Naive B cell (primary cell): ENCODE results near the gene TMED1. TPM values are rescaled to one million over a fixed set of nuclear protein-coding genes. Genes with fewer than 3 reads are reported as not detected.

Experiments used
- ATAC-seq, 2 donors: fragments of 150-1000 bp; cut with Tn5 transposase; 2 replicates each; pipeline ENCODE4 v1.10.0; 2021; ENCODE audit warnings: low read depth in 2 of 2, mild to moderate bottlenecking in 2 of 2, moderate library complexity in 2 of 2
- DNase-seq: peaks from one replicate; pipeline ENCODE4 v3.0.0; 2022
- H3K27ac Mint-ChIP-seq, 6 donors: one replicate each; pipeline ENCODE4 v1.8.0; 2020 to 2022; ENCODE audit warnings: mild to moderate bottlenecking in 6 of 6, mixed read lengths in 6 of 6, moderate library complexity in 5 of 6, inconsistent platforms in 2 of 6
- H3K27me3 Mint-ChIP-seq, 3 donors: one replicate each; pipeline ENCODE4 v1.8.0; 2021 to 2022; ENCODE audit warnings: mixed read lengths in 3 of 3, mild to moderate bottlenecking in 1 of 3
- H3K36me3 Mint-ChIP-seq, 2 donors: one replicate each; pipeline ENCODE4 v1.8.0; 2020 to 2022; ENCODE audit warnings: mixed read lengths in 2 of 2, inconsistent platforms in 1 of 2, mild to moderate bottlenecking in 1 of 2
- H3K4me1 Mint-ChIP-seq, 3 donors: one replicate each; pipeline ENCODE4 v1.8.0; 2020 to 2022; ENCODE audit warnings: mixed read lengths in 3 of 3, inconsistent platforms in 1 of 3, mild to moderate bottlenecking in 1 of 3, moderate library complexity in 1 of 3
- H3K4me3 Mint-ChIP-seq, 8 donors: one replicate each; pipeline ENCODE4 v1.8.0; 2020 to 2022; ENCODE audit warnings: mild to moderate bottlenecking in 8 of 8, mixed read lengths in 8 of 8, moderate library complexity in 8 of 8, inconsistent platforms in 2 of 8
- H3K9me3 Mint-ChIP-seq, 7 donors: one replicate each; pipeline ENCODE4 v1.8.0; 2020 to 2022; ENCODE audit warnings: mixed read lengths in 7 of 7, mild to moderate bottlenecking in 5 of 7, inconsistent platforms in 2 of 7, moderate library complexity in 1 of 7
- polyA plus RNA-seq, 6 donors: library from polyadenylated mRNA; unstranded; fragments of 300-500 nt; fragmentation: Illumina TruSeq; gene quantifications; one replicate each; pipeline ENCODE4 v1.2.3, GENCODE V29; 2021; ENCODE audit warnings: low read depth in 6 of 6

Gene TMED1
- polyA plus RNA-seq, 6 donors from 2014 or later, result 17.4 to 25.8 (median 22.3) TPM

- Mint-ChIP-seq H3K27me3 (no peaks in the 10 kb centered on the region), H3K27ac (peak overlapping the region in 2 of 6 donors; percentile 71 to 86), H3K9me3 (peaks cover 0 to 2% (median 0%) of the 10 kb centered on the region in 7 donors), H3K4me3 (no peak overlapping the region), H3K4me1 (peaks cover 0 to 5% (median 4%) of the 10 kb centered on the region in 3 donors), H3K36me3 (peaks cover 0 to 15% of the 10 kb centered on the region in 2 donors)
- no peak for ATAC-seq
- DNase-seq, result no peak
Observed at GRCh38 chr19:10819124-10820060, 16.6 kb downstream of the TMED1 start.

GRCh38 chr19:10818301-10819123 lies 17.5 kb downstream of the TMED1 start:
- Mint-ChIP-seq H3K9me3 (peaks cover 0 to 2% (median 0%) of the 10 kb centered on the region in 7 donors), H3K4me1 (peaks cover 0 to 9% (median 5%) of the 10 kb centered on the region in 3 donors), H3K27me3 (no peaks in the 10 kb centered on the region), H3K4me3 (no peak overlapping the region), H3K27ac (peak overlapping the region in 1 of 6 donors; percentile 92), H3K36me3 (peaks cover 0 to 15% of the 10 kb centered on the region in 2 donors)
- ATAC-seq, result no peak
- DNase-seq, result no peak

GRCh38 chr19:10817291-10818038 lies 18.5 kb downstream of the TMED1 start:
- Mint-ChIP-seq H3K36me3 (peaks cover 0 to 15% of the 10 kb centered on the region in 2 donors), H3K27ac (peak overlapping the region in 2 of 6 donors; percentile 18 to 67), H3K9me3 (peaks cover 0 to 2% (median 0%) of the 10 kb centered on the region in 7 donors)

GRCh38 chr19:10816691-10817090 lies 19.3 kb downstream of the TMED1 start:
- Mint-ChIP-seq H3K4me3 (no peak overlapping the region), H3K36me3 (peaks cover 0 to 15% of the 10 kb centered on the region in 2 donors), H3K27ac (peak overlapping the region in 3 of 6 donors; percentile 18 to 56 (median 22)), H3K4me1 (peaks cover 0 to 13% (median 5%) of the 10 kb centered on the region in 3 donors), H3K9me3 (peaks cover 0 to 2% (median 0%) of the 10 kb centered on the region in 7 donors), H3K27me3 (no peaks in the 10 kb centered on the region)
- ATAC-seq (no peak), DNase-seq (no peak)

More at GRCh38 chr19:10817291-10818038, 18.5 kb downstream of the TMED1 start:
- peaks cover 0 to 13% (median 5%) of the 10 kb centered on the region in 3 donors for H3K4me1 Mint-ChIP-seq
- no peak for ATAC-seq
- DNase-seq, result no peak
- no peaks in the 10 kb centered on the region for H3K27me3 Mint-ChIP-seq
- no peak overlapping the region for H3K4me3 Mint-ChIP-seq

- Mint-ChIP-seq H3K27me3 (no peaks in the 10 kb centered on the region), H3K27ac (no peak overlapping the region), H3K4me3 (no peak overlapping the region), H3K36me3 (peaks cover 0 to 15% of the 10 kb centered on the region in 2 donors), H3K9me3 (peaks cover 0 to under 1% (median 0%) of the 10 kb centered on the region in 7 donors), H3K4me1 (peaks cover 0 to 13% (median 5%) of the 10 kb centered on the region in 3 donors)
- no peak for DNase-seq
- ATAC-seq, result no peak
Observed at GRCh38 chr19:10815969-10816644, 19.9 kb downstream of the TMED1 start.

GRCh38 chr19:10815007-10815536 lies 20.9 kb downstream of the TMED1 start:
- Mint-ChIP-seq H3K27ac (peak overlapping the region in 3 of 6 donors; percentile 43 to 78 (median 63)), H3K4me1 (peaks cover 0 to 18% (median under 1%) of the 10 kb centered on the region in 3 donors), H3K36me3 (peaks cover 0 to 7% of the 10 kb centered on the region in 2 donors), H3K4me3 (no peak overlapping the region), H3K27me3 (no peaks in the 10 kb centered on the region), H3K9me3 (no peaks in the 10 kb centered on the region)
- ATAC-seq (no peak), DNase-seq (no peak)

DNA sequence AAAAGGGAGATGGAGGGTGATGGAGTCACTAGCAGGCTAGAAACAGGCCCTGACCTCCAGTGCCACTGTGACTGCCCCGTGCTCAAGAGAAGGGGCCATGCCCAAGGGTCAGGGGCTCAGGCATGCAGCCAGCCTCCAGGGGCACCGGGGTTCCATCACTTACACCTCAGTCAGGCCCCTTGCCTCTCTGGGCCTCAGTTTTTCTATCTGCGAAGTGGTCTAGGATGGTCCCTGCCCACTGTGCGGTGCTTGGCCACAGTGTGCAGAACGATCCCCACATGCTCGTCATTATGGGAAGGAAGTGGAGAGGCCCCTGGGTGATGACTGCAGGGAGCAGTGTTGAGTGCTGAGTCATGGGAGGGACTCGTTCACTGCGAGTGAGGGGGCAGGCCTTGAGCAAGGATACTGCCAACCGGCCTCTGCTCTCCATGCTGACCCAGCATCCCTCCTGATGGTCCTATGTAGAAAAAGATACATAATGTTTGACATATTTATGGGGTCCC lies 23.1 kb downstream of the TMED1 start:
- Mint-ChIP-seq H3K4me1 (peaks cover 0 to 27% (median 12%) of the 10 kb centered on the region in 3 donors), H3K4me3 (no peak overlapping the region), H3K9me3 (no peaks in the 10 kb centered on the region), H3K27me3 (no peaks in the 10 kb centered on the region), H3K27ac (peak overlapping the region in 3 of 6 donors; percentile 45 to 83 (median 52)), H3K36me3 (peaks cover 0 to 16% of the 10 kb centered on the region in 2 donors)
- ATAC-seq (no peak), DNase-seq (no peak)

- Mint-ChIP-seq H3K27ac (peak overlapping the region in 1 of 6 donors; percentile 39), H3K36me3 (peaks cover 0 to 16% of the 10 kb centered on the region in 2 donors), H3K4me3 (no peak overlapping the region), H3K9me3 (no peaks in the 10 kb centered on the region), H3K27me3 (no peaks in the 10 kb centered on the region), H3K4me1 (peaks cover 0 to 27% (median 12%) of the 10 kb centered on the region in 3 donors)
- DNase-seq (no peak), ATAC-seq (no peak)
Observed at GRCh38 chr19:10812196-10812595, 23.8 kb downstream of the TMED1 start.

GRCh38 chr19:10811391-10812111 lies 24.5 kb downstream of the TMED1 start:
- H3K36me3 Mint-ChIP-seq, result peaks cover 0 to 16% of the 10 kb centered on the region in 2 donors
- H3K27me3 Mint-ChIP-seq, result no peaks in the 10 kb centered on the region
- peaks cover 0 to 27% (median 12%) of the 10 kb centered on the region in 3 donors for H3K4me1 Mint-ChIP-seq
- DNase-seq (no peak), ATAC-seq (no peak)
- no peaks in the 10 kb centered on the region for H3K9me3 Mint-ChIP-seq
- H3K4me3 Mint-ChIP-seq, result no peak overlapping the region
- H3K27ac Mint-ChIP-seq, result peak overlapping the region in 1 of 6 donors; percentile 39

DNA sequence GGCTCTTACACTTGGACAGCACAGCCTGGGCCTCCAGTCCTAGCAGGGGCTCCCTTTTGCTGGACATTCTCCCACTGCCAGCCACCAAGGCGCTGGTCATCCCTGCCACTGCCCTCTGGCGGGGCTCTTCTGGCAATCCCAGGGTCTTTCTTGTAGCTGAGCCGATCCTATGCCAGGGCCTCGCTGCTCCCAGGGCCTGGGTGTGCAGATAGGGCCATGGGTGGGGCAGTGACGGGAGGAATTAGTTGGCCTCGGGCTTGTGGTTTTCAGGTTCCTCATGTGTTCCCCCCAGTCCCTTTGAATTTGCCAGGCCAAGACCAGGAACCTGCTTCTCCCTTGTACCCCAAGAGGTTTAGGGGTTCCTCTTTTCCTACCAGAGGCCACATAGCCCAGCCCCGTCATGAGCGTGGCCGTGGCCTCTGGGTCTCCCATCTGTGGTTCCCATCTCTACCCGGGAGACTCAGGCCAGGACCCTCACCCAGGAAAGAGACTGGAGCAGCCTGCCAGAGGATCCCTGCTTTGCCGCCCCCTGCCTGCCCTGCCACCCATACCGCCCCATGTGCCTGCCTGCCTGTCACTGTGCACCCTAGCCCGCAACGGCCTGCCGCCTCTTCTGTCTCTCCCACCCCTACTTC lies 26.2 kb downstream of the TMED1 start:
- H3K4me1 Mint-ChIP-seq, result peaks cover 0 to 27% (median 12%) of the 10 kb centered on the region in 3 donors
- peaks cover 5 to 20% of the 10 kb centered on the region in 2 donors for H3K36me3 Mint-ChIP-seq
- H3K9me3 Mint-ChIP-seq, result no peaks in the 10 kb centered on the region

More for the DNA sequence above, 26.2 kb downstream of the TMED1 start:
- Mint-ChIP-seq H3K27ac (peak overlapping the region in 4 of 6 donors; percentile 14 to 88 (median 38)), H3K4me3 (no peak overlapping the region), H3K27me3 (no peaks in the 10 kb centered on the region)
- DNase-seq, result no peak
- no peak for ATAC-seq
